Measurements from ENCODE around the gene AKAP8.
A peak's percentile ranks its signal among the peaks of the same experiment; 100 is the strongest.
"Not testable (repeated sequence)": the region's sequence is repeated elsewhere in the genome, so short reads cannot be mapped to it uniquely, and the experiment has no call there.

Gene AKAP8

GRCh38 chr19:15371786-15372380 is 7.7 kb downstream of the AKAP8 start:
- no peak for DNase-seq

- DNase-seq, result no peak
Observed at GRCh38 chr19:15371119-15371518, 8.5 kb downstream of the AKAP8 start.

- DNase-seq, result no peak
Observed at GRCh38 chr19:15369594-15369891, 10.0 kb downstream of the AKAP8 start.

- DNase-seq, result no peak
Observed at GRCh38 chr19:15368798-15369593, 10.6 kb downstream of the AKAP8 start.

- DNase-seq, result no peak
Observed at GRCh38 chr19:15368051-15368632, 11.4 kb downstream of the AKAP8 start.

GRCh38 chr19:15367439-15367838 is 12.1 kb downstream of the AKAP8 start:
- no peak for DNase-seq

GRCh38 chr19:15365264-15365663 is 14.3 kb downstream of the AKAP8 start:
- DNase-seq, result no peak

GRCh38 chr19:15363791-15364190 is 15.8 kb downstream of the AKAP8 start:
- not testable (repeated sequence) for DNase-seq

GRCh38 chr19:15363048-15363447 is 16.5 kb downstream of the AKAP8 start:
- not testable (repeated sequence) for DNase-seq

GRCh38 chr19:15360015-15360414 is 19.6 kb downstream of the AKAP8 start:
- DNase-seq, result peak; percentile 34

GRCh38 chr19:15358918-15359317 is 20.7 kb downstream of the AKAP8 start:
- no peak for DNase-seq

- DNase-seq, result no peak
Observed at GRCh38 chr19:15357906-15358305, 21.7 kb downstream of the AKAP8 start.

GRCh38 chr19:15354566-15355296 is 24.9 kb downstream of the AKAP8 start:
- no peak for DNase-seq

GRCh38 chr19:15353908-15354307 is 25.7 kb downstream of the AKAP8 start:
- no peak for DNase-seq

GRCh38 chr19:15352535-15352934 is 27.1 kb downstream of the AKAP8 start:
- DNase-seq, result not testable (repeated sequence)

- DNase-seq, result not testable (repeated sequence)
Observed at GRCh38 chr19:15341328-15341727, 38.3 kb downstream of the AKAP8 start.

GRCh38 chr19:15340086-15340485 is 39.5 kb downstream of the AKAP8 start:
- DNase-seq, result no peak

- DNase-seq, result no peak
Observed at GRCh38 chr19:15337202-15337601, 42.4 kb downstream of the AKAP8 start.

- DNase-seq, result not testable (repeated sequence)
Observed at GRCh38 chr19:15335992-15336391, 43.6 kb downstream of the AKAP8 start.

- DNase-seq, result peak; percentile 70
Observed at GRCh38 chr19:15332311-15332996, 47.1 kb downstream of the AKAP8 start, which contains the start of gene BRD4. TSS of gene BRD4 (minus strand) at chr19:15332539. CDS start at chr19:15273099, 59,440 bp downstream.

- DNase-seq, result peak; percentile 55
Observed at GRCh38 chr19:15331419-15332310, 47.9 kb downstream of the AKAP8 start.
